Kidney epithelial cell (primary cell): Measurements from ENCODE around the gene SLC13A5. TPM values are rescaled to one million over a fixed set of nuclear protein-coding genes. Genes with fewer than 3 reads are reported as not detected.

ENCODE experiments used
- DNase-seq: peaks from one replicate; pipeline ENCODE4 v3.0.0-alpha.2; 2010; ENCODE audit warnings: low read depth
- H3K27me3 ChIP-seq: 2 replicates; pipeline ENCODE4 v1.6.0; 2011; ENCODE audit warnings: low read length; ENCODE audit not compliant: control insufficient read depth, insufficient read depth
- H3K36me3 ChIP-seq: 2 replicates; pipeline ENCODE4 v1.5.1; 2011; ENCODE audit warnings: low read length; ENCODE audit not compliant: control insufficient read depth, insufficient read depth
- H3K4me3 ChIP-seq: 2 replicates; pipeline ENCODE4 v1.5.1; 2011; ENCODE audit warnings: low read depth, mild to moderate bottlenecking, control low read depth, low read length
- CTCF ChIP-seq: IDR thresholded peaks from 2 replicates; pipeline ENCODE4 v1.5.1; 2011; ENCODE audit warnings: mild to moderate bottlenecking, moderate library complexity, low read length, control low read depth, inconsistent platforms; ENCODE audit not compliant: insufficient read depth, poor library complexity, severe bottlenecking
- total RNA-seq: library from RNA; depleted of rRNA; stranded (reverse); fragments of >200 nt; gene quantifications from 2 replicates; pipeline ENCODE4 v1.2.3, GENCODE V29; 2015

Gene SLC13A5
- total RNA-seq, 1 donor from 2014 or later: 0.08 TPM

GRCh38 chr17:6708357-6708961 is 4.7 kb downstream of the SLC13A5 start:
- DNase-seq: no peak
- Histone ChIP-seq H3K27me3 (peaks cover 37% of the 10 kb centered on the region), H3K4me3 (no peak overlapping the region), H3K36me3 (no peaks in the 10 kb centered on the region)
- no peak for TF ChIP-seq CTCF

DNA sequence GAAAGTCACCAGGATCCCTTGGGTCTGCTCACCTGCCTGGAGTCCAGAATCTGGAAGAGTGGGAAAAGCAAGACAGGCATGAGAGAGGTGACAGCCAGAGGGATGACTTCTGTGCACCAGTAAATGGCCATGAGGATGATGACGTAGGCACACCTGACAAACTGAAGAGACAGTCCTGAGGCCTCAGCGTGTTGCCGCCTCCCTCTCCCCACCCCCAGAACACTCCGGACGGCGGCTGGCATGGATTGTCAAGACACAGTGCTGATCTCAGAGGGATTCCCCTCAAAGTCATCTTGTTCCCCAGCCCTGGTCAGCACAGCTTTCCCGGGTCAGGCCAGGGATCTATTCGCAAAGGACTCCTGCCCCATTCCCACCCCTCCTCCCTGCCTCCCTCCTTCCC is 6.2 kb downstream of the SLC13A5 start:
- TF ChIP-seq CTCF: no peak
- Histone ChIP-seq H3K4me3 (no peak overlapping the region), H3K36me3 (no peaks in the 10 kb centered on the region), H3K27me3 (peaks cover 26% of the 10 kb centered on the region)
- DNase-seq: no peak

- H3K4me3 ChIP-seq: no peak overlapping the region
- DNase-seq: no peak
- no peak for TF ChIP-seq CTCF
- no peaks in the 10 kb centered on the region for H3K36me3 ChIP-seq
- peaks cover 24% of the 10 kb centered on the region for H3K27me3 ChIP-seq
Measured at GRCh38 chr17:6706499-6706898, 6.7 kb downstream of the SLC13A5 start.

GRCh38 chr17:6704470-6705052 is 8.6 kb downstream of the SLC13A5 start:
- DNase-seq: no peak
- no peak for TF ChIP-seq CTCF

DNA sequence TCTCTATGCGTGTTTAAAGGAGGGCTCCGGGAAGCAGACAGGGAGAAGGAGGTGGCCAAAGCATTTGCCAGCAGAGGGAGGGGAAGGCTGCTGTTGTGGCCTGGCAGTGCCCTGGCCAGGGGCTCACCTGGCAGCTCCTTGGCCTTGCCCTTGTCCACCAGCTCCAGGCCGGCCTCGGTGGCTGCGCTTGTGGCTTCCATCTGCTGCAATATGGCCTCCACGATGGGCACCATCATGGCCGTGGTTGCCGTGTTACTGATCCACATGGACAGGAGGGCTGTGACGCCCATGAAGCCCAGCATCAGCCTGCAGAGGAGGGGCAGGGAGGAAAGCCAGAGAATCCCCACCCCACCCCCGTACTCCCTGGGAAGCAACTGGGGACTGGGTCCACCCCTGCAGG is 9.4 kb downstream of the SLC13A5 start:
- no peak overlapping the region for H3K4me3 ChIP-seq
- no peaks in the 10 kb centered on the region for H3K36me3 ChIP-seq
- no peak for DNase-seq
- H3K27me3 ChIP-seq: peaks cover 17% of the 10 kb centered on the region
- no peak for TF ChIP-seq CTCF

More at GRCh38 chr17:6704470-6705052, 8.6 kb downstream of the SLC13A5 start:
- Histone ChIP-seq H3K36me3 (no peaks in the 10 kb centered on the region), H3K4me3 (no peak overlapping the region), H3K27me3 (peaks cover 17% of the 10 kb centered on the region)
